Endothelial cell of umbilical vein (primary cell): ENCODE data around the gene TM4SF18. TPM values are rescaled to one million over a fixed set of nuclear protein-coding genes. Genes with fewer than 3 reads are reported as not detected.

Source experiments
- BruUV-seq: library from RNA; stranded (reverse); fragments of 400-500 nt; replicated peaks from 2 replicates; lab custom pipeline; 2021; lab: Mats Ljungman, UMichigan
- CTCF ChIA-PET: fragments of 300-600, 350-600 bp; sonication (Branson Sonifier 250); formaldehyde crosslinking; loops from one replicate; lab custom pipeline; 2021; ENCODE audit warnings: antibody characterized with exemption, inconsistent platforms; lab: Charles Lee
- POLR2A ChIA-PET: fragments of 300-600, 350-600 bp; sonication (Branson Sonifier 250); formaldehyde crosslinking; loops from one replicate; lab custom pipeline; 2021; ENCODE audit warnings: antibody characterized with exemption, inconsistent platforms; lab: Charles Lee
- DNase-seq: peaks from one replicate; pipeline ENCODE4 v3.0.0-alpha.2; 2011; ENCODE audit warnings: low read depth, low spot score
- FAIRE-seq: peaks from 2 replicates; lab custom pipeline; 2011; peaks lifted over from hg19 to GRCh38; lab: Jason Lieb, UNC
- H2AFZ ChIP-seq: 2 replicates; pipeline ENCODE4 v1.6.0; 2012; ENCODE audit warnings: low read depth, low read length, control low read depth, inconsistent platforms
- H3K27ac ChIP-seq: 2 replicates; pipeline ENCODE4 v1.5.1; 2011; ENCODE audit warnings: low read depth, mild to moderate bottlenecking, control low read depth, low read length, moderate library complexity; ENCODE audit not compliant: insufficient read depth
- H3K27me3 ChIP-seq, 2 experiments: 2 replicates each; pipeline versions ENCODE4 v1.6.0 to v1.6.1; 2011; ENCODE audit warnings: low read length in 2 of 2, mixed read lengths in 1 of 2; ENCODE audit not compliant: control insufficient read depth in 2 of 2, insufficient read depth in 2 of 2
- H3K36me3 ChIP-seq, 2 experiments: 2 replicates in 1 of 2; 3 replicates in 1 of 2; pipeline ENCODE4 v1.5.1; 2011; ENCODE audit warnings: low read length in 2 of 2, mild to moderate bottlenecking in 1 of 2, moderate library complexity in 1 of 2; ENCODE audit not compliant: control insufficient read depth in 2 of 2, insufficient read depth in 2 of 2; ENCODE audit errors: extremely low read depth in 1 of 2
- H3K4me1 ChIP-seq: 3 replicates; pipeline ENCODE4 v1.5.1; 2011; ENCODE audit warnings: mild to moderate bottlenecking, low read length; ENCODE audit not compliant: control insufficient read depth, insufficient read depth; ENCODE audit errors: extremely low read depth
- H3K4me2 ChIP-seq: 2 replicates; pipeline ENCODE4 v1.6.1; 2011; ENCODE audit warnings: low read length, control low read depth, mixed read lengths; ENCODE audit not compliant: insufficient read depth
- H3K4me3 ChIP-seq, 3 experiments: fragments of 200-600 bp in 1 of 3; sonication (generic), shearing (Covaris generic) in 1 of 3; replicated peaks in 1 of 3; 2 replicates each; pipeline ENCODE4 v1.5.1; 2011 to 2016; ENCODE audit warnings: control low read depth in 3 of 3, low read length in 3 of 3, mild to moderate bottlenecking in 2 of 3, inconsistent platforms in 1 of 3, low read depth in 1 of 3, moderate library complexity in 1 of 3; ENCODE audit not compliant: insufficient read depth in 1 of 3
- H3K79me2 ChIP-seq: 2 replicates; pipeline ENCODE4 v1.6.0; 2012; ENCODE audit warnings: low read length, inconsistent platforms; ENCODE audit not compliant: control insufficient read depth, insufficient read depth
- H3K9ac ChIP-seq: replicated peaks from 2 replicates; pipeline ENCODE3; 2011; ENCODE audit warnings: low read length, control low read depth; ENCODE audit not compliant: insufficient read depth; ENCODE audit errors: extremely low read depth
- H3K9me1 ChIP-seq: replicated peaks from 3 replicates; pipeline ENCODE4 v1.6.0; 2011; ENCODE audit warnings: mild to moderate bottlenecking, low read length; ENCODE audit not compliant: control insufficient read depth, insufficient read depth; ENCODE audit errors: extremely low read depth
- H3K9me3 ChIP-seq: replicated peaks from 2 replicates; pipeline ENCODE4 v1.5.1; 2012; ENCODE audit warnings: low read length, inconsistent platforms; ENCODE audit not compliant: control insufficient read depth, insufficient read depth
- H4K20me1 ChIP-seq: replicated peaks from 2 replicates; pipeline ENCODE3; 2011; ENCODE audit warnings: mild to moderate bottlenecking, low read length; ENCODE audit not compliant: control insufficient read depth, insufficient read depth; ENCODE audit errors: extremely low read depth
- CTCF ChIP-seq, 2 donors: IDR thresholded peaks; 1 replicate in 1 of 2; 2 replicates in 1 of 2; pipeline ENCODE4 v1.5.1; 2011; ENCODE audit warnings: low read length in 2 of 2, mild to moderate bottlenecking in 2 of 2, moderate library complexity in 2 of 2, control low read depth in 1 of 2, inconsistent platforms in 1 of 2, low read depth in 1 of 2; ENCODE audit not compliant: insufficient read depth in 1 of 2; ENCODE audit errors: extremely low read depth in 1 of 2
- EZH2 ChIP-seq: IDR thresholded peaks from 2 replicates; pipeline ENCODE4 v1.6.1; 2012; ENCODE audit warnings: borderline replicate concordance, low read depth, mild to moderate bottlenecking, moderate library complexity, low read length, inconsistent platforms; ENCODE audit not compliant: severe bottlenecking
- FOS ChIP-seq: IDR thresholded peaks from 2 replicates; pipeline ENCODE4 v1.6.1; 2011; ENCODE audit warnings: mild to moderate bottlenecking, low read length, moderate library complexity, borderline replicate concordance; ENCODE audit not compliant: insufficient read depth
- GATA2 ChIP-seq: IDR thresholded peaks from 2 replicates; pipeline ENCODE4 v1.7.0; 2011; ENCODE audit warnings: low read depth, mild to moderate bottlenecking, moderate library complexity, mixed read lengths, low read length; ENCODE audit not compliant: insufficient read length, insufficient read depth
- JUN ChIP-seq: IDR thresholded peaks from 2 replicates; pipeline ENCODE4 v1.6.1; 2011; ENCODE audit warnings: borderline replicate concordance, low read depth; ENCODE audit not compliant: insufficient read length, insufficient read depth
- MYC ChIP-seq: IDR thresholded peaks from one replicate; pipeline ENCODE4 v1.6.1; 2011; ENCODE audit warnings: mild to moderate bottlenecking, low read depth, low read length
- POLR2A ChIP-seq: IDR thresholded peaks from 2 replicates; pipeline ENCODE4 v1.6.1; 2012; ENCODE audit warnings: low read depth, mild to moderate bottlenecking, control low read depth, low read length
- POLR2AphosphoS5 ChIP-seq: IDR thresholded peaks from 2 replicates; pipeline ENCODE4 v1.6.1; 2012; ENCODE audit warnings: low read depth, mild to moderate bottlenecking, control low read depth, low read length, moderate library complexity; ENCODE audit not compliant: insufficient read depth
- dilution Hi-C: fragments of 300-500 bp; cut with MboI; formaldehyde crosslinking; loops from one replicate; pipeline ENCODE4 v1.15.0; 2019; ENCODE audit warnings: low sequenced_read_pairs; ENCODE audit not compliant: extremely low pct_ligation_motif_present
- intact Hi-C: fragments of 100-400 bp; cut with micrococcal nuclease; formaldehyde crosslinking; loops from one replicate; pipeline ENCODE4 v1.10.0; 2022
- polyA plus RNA-seq, 4 experiments: library from polyadenylated mRNA; depleted of rRNA in 3 of 4; stranded (reverse) in 3 of 4; unstranded in 1 of 4; fragments of >200 nt; gene quantifications; 2 replicates each; pipeline versions ENCODE4 v1.2.1 to v1.2.3, GENCODE V29; 2011 to 2012; ENCODE audit warnings: missing spikeins in 1 of 4
- total RNA-seq: library from RNA; stranded (reverse); gene quantifications from 2 replicates; pipeline ENCODE4 v1.2.3, GENCODE V29; 2021
- TF ChIP-seq, protein P1 (sequence below): IDR thresholded peaks from 2 replicates; pipeline ENCODE4 v1.6.1; 2011; ENCODE audit not compliant: insufficient read depth, insufficient read length

The TM4SF18 gene
- total and polyA plus RNA-seq, 2 donors (not counting 3 experiments of a cell fraction or from before 2014, with no cell fraction given) = 158 to 163 TPM

DNA sequence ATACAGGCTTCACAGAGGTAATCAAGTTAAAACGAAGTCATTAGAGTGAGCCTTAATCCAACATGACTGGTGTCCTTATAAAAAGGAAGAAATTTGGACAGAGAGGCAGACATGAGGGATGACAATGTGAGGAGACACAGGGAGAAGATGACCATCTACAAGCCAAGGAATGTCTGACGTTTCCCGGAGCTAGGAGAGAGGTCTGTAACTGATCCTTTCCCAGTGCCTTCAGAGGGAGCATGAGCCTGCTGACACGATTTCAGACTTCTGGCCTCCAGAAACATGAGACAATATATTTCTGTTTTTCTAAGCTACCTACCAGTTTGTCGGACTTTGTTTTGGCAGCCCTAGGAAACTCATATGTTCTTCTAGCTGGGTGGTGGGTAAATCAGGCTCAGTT is 28.9 kb upstream of the TM4SF18 start:
- Histone ChIP-seq H3K27me3 (no peaks in the 10 kb centered on the region), H3K9ac (no peak overlapping the region), H3K4me1 (peaks cover 9% of the 10 kb centered on the region), H3K4me3 (no peak overlapping the region), H3K27ac (no peak overlapping the region), H3K79me2 (no peaks in the 10 kb centered on the region), H3K36me3 (no peaks in the 10 kb centered on the region), H3K9me1 (no peaks in the 10 kb centered on the region), H3K9me3 (no peaks in the 10 kb centered on the region), H2AFZ (no peak overlapping the region), H3K4me2 (no peak overlapping the region), H4K20me1 (no peaks in the 10 kb centered on the region)
- TF ChIP-seq, protein P1, sequence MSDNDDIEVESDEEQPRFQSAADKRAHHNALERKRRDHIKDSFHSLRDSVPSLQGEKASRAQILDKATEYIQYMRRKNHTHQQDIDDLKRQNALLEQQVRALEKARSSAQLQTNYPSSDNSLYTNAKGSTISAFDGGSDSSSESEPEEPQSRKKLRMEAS = no peak
- no peak for TF ChIP-seq JUN
- intact Hi-C loops (no loop called here), dilution Hi-C loops (no loop called here)
- BruUV-seq = no TSS peak
- no peak for FAIRE-seq
- POLR2A ChIA-PET = no interaction called here
- CTCF ChIA-PET = interaction anchor here (1.0 to 3.8 kb wide), 7 partner anchors 9 to 242 kb away, joined by 3 to 10 read pairs (median 6); no protein-coding TSS in a partner anchor
- no peak for DNase-seq

- no peak overlapping the region for H2AFZ ChIP-seq
- intact Hi-C loops (no loop called here), dilution Hi-C loops (no loop called here)
- no peaks in the 10 kb centered on the region for H3K9me1 ChIP-seq
- TF ChIP-seq POLR2AphosphoS5 = no peak
- TF ChIP-seq MYC = no peak
- no peak for TF ChIP-seq POLR2A
- no peak for TF ChIP-seq EZH2
- TF ChIP-seq GATA2 = no peak
- TF ChIP-seq JUN = no peak
- no peak for TF ChIP-seq FOS
- TF ChIP-seq CTCF (IDR thresholded peaks at IDR 0.05; ENCODE audit: extremely low read depth in 1 of 2, insufficient read depth in 1 of 2, low read depth in 1 of 2, low read length in 2 of 2) = no peak
- TF ChIP-seq, protein P1 = no peak
- no peak overlapping the region for H3K9ac ChIP-seq
- no peaks in the 10 kb centered on the region for H3K36me3 ChIP-seq
- H3K4me2 ChIP-seq = no peak overlapping the region
- FAIRE-seq = no peak
- POLR2A ChIA-PET = interaction anchor here (1.4 to 1.5 kb wide), 2 partner anchors 10 to 14 kb away, joined by 6 read pairs; no protein-coding TSS in a partner anchor
- peaks cover 12% of the 10 kb centered on the region for H3K4me1 ChIP-seq
- BruUV-seq = no TSS peak
- no peaks in the 10 kb centered on the region for H3K9me3 ChIP-seq
- H3K27ac ChIP-seq = no peak overlapping the region
- H3K27me3 ChIP-seq = no peaks in the 10 kb centered on the region
- no peaks in the 10 kb centered on the region for H3K79me2 ChIP-seq
- no peak overlapping the region for H3K4me3 ChIP-seq
- no peak for DNase-seq
- CTCF ChIA-PET = interaction anchor here (1.0 to 3.2 kb wide), 6 partner anchors 8 to 236 kb away, joined by 3 to 14 read pairs (median 6); no protein-coding TSS in a partner anchor
- no peaks in the 10 kb centered on the region for H4K20me1 ChIP-seq
Measured at GRCh38 chr3:149356630-149357029, 23.2 kb upstream of the TM4SF18 start.
